ENCODE measurements around the gene NHERF1.
A peak's percentile ranks its signal among the peaks of the same experiment; 100 is the strongest.

NHERF1 gene

GRCh38 chr17:74750327-74751069 is 2.1 kb downstream of the NHERF1 start:
- DNase-seq, result no peak

- no peak for DNase-seq
These were observed 4.0 kb downstream of the NHERF1 start for GRCh38 chr17:74752415-74752814.

- DNase-seq, result no peak
These were observed 4.5 kb downstream of the NHERF1 start for GRCh38 chr17:74752822-74753401.

GRCh38 chr17:74754832-74755231 is 6.4 kb downstream of the NHERF1 start:
- DNase-seq, result no peak

GRCh38 chr17:74755533-74755932 is 7.1 kb downstream of the NHERF1 start:
- no peak for DNase-seq

- DNase-seq, result no peak
These were observed 8.5 kb downstream of the NHERF1 start for GRCh38 chr17:74756891-74757290.

- no peak for DNase-seq
These were observed 9.1 kb downstream of the NHERF1 start for GRCh38 chr17:74757502-74757901.

- no peak for DNase-seq
These were observed 9.8 kb downstream of the NHERF1 start for GRCh38 chr17:74757931-74758847.

- DNase-seq, result no peak
These were observed 10.4 kb downstream of the NHERF1 start for GRCh38 chr17:74758848-74759168.

- peak; percentile 85 for DNase-seq
These were observed 10.9 kb downstream of the NHERF1 start for GRCh38 chr17:74759243-74759801.

GRCh38 chr17:74759941-74760340 is 11.5 kb downstream of the NHERF1 start:
- no peak for DNase-seq

GRCh38 chr17:74760404-74761105 is 12.1 kb downstream of the NHERF1 start:
- no peak for DNase-seq

GRCh38 chr17:74761419-74761818 is 13.0 kb downstream of the NHERF1 start:
- DNase-seq, result no peak

- no peak for DNase-seq
These were observed 13.5 kb downstream of the NHERF1 start for GRCh38 chr17:74761931-74762330.

- DNase-seq, result no peak
These were observed 15.3 kb downstream of the NHERF1 start for GRCh38 chr17:74763565-74764387.

- DNase-seq, result no peak
These were observed 16.4 kb downstream of the NHERF1 start for GRCh38 chr17:74764751-74765286.

GRCh38 chr17:74766413-74766812 is 18.0 kb downstream of the NHERF1 start:
- no peak for DNase-seq

- no peak for DNase-seq
These were observed 18.7 kb downstream of the NHERF1 start for GRCh38 chr17:74767111-74767516.

- no peak for DNase-seq
These were observed 19.8 kb downstream of the NHERF1 start for GRCh38 chr17:74768069-74768762.

GRCh38 chr17:74768763-74769114 is 20.3 kb downstream of the NHERF1 start:
- DNase-seq, result no peak

- DNase-seq, result no peak
These were observed 20.9 kb downstream of the NHERF1 start for GRCh38 chr17:74769266-74769855.

All from KG1 (cell line).